ENCODE results near the gene OAT. TPM values are rescaled to one million over a fixed set of nuclear protein-coding genes. Genes with fewer than 3 reads are reported as not detected.

The OAT gene
- total RNA-seq, 6 experiments from 2014 or later = 126 to 158 (median 137) TPM

DNA sequence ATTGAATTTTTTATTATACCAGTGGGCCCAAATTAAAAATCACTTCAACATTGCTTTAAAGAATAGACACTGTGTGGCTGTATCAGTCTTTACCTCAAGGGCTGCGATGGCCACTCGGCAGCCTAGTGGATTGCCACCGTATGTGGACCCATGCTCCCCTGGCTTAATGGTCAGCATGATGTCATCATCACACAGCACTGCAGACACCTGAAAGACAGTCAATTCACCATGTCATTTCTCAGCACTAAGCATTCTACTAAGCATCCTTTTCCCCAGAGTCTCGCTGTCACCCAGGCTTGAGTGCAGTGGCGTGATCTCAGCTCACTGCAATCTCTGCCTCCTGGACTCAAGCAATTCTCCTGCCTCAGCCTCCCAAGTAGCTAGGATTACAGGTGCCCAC, 17.1 kb downstream of the OAT start:
- peaks cover 28% of the 10 kb centered on the region for H3K36me3 Mint-ChIP-seq (ENCODE audit: low read depth)
- no peak overlapping the region for H3K4me3 Mint-ChIP-seq
- DNase-seq = no peak
- no peak overlapping the region for H3K27ac Mint-ChIP-seq
- no peaks in the 10 kb centered on the region for H3K4me1 Mint-ChIP-seq (ENCODE audit: low read depth)
- no peaks in the 10 kb centered on the region for H3K27me3 Mint-ChIP-seq (ENCODE audit: insufficient read depth)
- TF ChIP-seq, protein P1, sequence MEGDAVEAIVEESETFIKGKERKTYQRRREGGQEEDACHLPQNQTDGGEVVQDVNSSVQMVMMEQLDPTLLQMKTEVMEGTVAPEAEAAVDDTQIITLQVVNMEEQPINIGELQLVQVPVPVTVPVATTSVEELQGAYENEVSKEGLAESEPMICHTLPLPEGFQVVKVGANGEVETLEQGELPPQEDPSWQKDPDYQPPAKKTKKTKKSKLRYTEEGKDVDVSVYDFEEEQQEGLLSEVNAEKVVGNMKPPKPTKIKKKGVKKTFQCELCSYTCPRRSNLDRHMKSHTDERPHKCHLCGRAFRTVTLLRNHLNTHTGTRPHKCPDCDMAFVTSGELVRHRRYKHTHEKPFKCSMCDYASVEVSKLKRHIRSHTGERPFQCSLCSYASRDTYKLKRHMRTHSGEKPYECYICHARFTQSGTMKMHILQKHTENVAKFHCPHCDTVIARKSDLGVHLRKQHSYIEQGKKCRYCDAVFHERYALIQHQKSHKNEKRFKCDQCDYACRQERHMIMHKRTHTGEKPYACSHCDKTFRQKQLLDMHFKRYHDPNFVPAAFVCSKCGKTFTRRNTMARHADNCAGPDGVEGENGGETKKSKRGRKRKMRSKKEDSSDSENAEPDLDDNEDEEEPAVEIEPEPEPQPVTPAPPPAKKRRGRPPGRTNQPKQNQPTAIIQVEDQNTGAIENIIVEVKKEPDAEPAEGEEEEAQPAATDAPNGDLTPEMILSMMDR (IDR thresholded peaks at IDR 0.05) = no peak
- no peaks in the 10 kb centered on the region for H3K9me3 Mint-ChIP-seq

DNA sequence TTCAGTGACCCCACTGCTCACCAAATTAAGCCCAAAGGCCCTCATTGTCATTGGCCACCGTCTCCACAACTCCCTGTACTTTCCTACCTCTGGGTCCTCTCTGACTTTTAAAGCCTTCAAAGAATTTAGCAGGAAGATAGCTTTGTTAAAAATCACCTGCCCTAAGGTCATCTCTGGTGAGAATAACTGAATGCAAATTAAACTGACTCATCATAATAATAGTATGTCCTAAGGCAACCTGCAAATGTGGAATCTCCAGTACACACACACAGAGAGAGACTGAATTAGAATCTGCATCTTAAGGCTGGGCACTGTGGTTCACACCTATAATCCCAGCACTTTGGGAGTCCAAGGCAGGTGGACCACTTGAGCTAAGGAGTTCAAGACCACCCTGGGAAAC, 24.1 kb downstream of the OAT start:
- Mint-ChIP-seq H3K9me3 (no peaks in the 10 kb centered on the region), H3K4me3 (no peak overlapping the region), H3K27ac (peak overlapping the region; percentile 32; the same call in 1 of the 2 replicates), H3K27me3 (ENCODE audit: insufficient read depth) (peaks cover 1% of the 10 kb centered on the region; the same call in 1 of the 2 replicates), H3K4me1 (ENCODE audit: low read depth) (peaks cover 13% of the 10 kb centered on the region), H3K36me3 (ENCODE audit: low read depth) (peaks cover 11% of the 10 kb centered on the region; the same call in 1 of the 2 replicates)
- TF ChIP-seq, protein P1 (IDR thresholded peaks at IDR 0.05) = no peak
- peak; percentile 21 for DNase-seq

DNA sequence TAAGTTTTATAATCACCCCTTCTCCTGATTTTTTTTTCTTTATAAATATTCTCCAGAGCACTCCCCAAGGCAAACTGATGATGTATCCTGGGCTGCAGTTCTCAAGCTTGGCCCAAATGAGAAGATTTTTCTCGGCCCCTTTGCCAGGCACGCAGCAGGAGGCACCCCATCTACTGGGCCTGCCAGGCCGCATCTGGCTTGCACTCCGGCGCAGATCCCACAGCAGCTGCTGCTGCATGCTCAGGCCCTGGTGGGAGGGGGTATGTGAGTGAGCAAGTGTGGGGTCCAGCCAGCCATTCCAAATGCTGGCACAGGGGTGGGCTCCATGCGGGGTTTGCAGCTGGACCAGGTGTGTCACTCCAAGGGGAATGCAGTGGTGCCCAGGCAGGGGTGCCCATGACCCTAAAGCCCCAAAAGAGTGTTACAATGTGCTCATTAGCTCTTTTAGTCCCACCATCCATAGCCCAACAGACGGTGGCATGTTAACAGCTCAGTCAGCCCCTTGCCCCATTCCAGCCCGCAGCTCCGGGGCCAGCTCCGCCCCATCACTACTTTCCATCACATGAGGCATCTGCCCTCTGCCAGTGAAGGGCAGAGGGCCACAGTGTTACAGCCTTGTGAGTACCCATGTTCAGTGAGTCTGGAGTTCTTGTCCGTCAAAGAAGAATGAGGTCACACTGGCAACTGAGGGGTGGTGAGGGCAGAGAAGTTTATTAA, 25.9 kb downstream of the OAT start:
- H3K27me3 Mint-ChIP-seq (ENCODE audit: insufficient read depth) = peaks cover 1% of the 10 kb centered on the region; the same call in 1 of the 2 replicates
- TF ChIP-seq, protein P1 (IDR thresholded peaks at IDR 0.05) = no peak
- peaks cover 13% of the 10 kb centered on the region for H3K4me1 Mint-ChIP-seq (ENCODE audit: low read depth)
- H3K27ac Mint-ChIP-seq = no peak overlapping the region
- no peaks in the 10 kb centered on the region for H3K9me3 Mint-ChIP-seq
- H3K4me3 Mint-ChIP-seq = no peak overlapping the region
- H3K36me3 Mint-ChIP-seq (ENCODE audit: low read depth) = peaks cover 10% of the 10 kb centered on the region; the same call in 1 of the 2 replicates
- no peak for DNase-seq

DNA sequence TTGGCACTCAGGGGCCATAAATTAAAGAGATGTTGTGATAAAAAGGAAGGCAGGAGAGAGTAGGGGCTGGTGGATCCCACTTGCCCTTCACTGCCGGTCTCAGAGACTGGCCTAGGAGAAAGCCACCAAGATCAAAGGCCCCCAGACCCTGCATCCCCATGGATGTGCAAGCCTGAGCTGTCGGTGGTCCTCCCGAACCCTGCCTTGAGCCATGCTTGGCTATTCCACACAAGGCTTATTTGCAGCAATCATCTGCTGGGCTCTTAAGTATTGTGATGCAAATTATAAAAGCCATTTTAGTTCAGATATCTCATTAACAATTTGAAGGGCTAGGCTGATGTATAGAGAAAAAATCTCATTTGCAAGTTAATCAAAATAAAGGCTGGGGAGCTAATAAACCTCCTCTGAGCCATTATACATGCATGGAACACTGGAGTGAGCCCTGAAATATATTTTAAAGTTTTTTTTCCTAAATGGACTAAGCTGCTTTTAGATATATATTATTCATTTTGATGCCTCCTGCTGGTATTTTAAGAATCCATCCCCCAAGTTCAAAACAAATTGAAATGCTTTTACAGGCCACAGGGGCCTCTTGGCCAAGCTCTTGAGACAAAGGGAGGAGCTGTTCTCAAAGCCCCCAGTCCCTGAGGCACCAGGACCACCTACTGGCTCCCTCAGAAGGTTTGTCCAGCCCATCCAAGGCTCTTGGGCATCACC, 28.1 kb downstream of the OAT start:
- H3K4me3 Mint-ChIP-seq = no peak overlapping the region
- H3K27ac Mint-ChIP-seq = no peak overlapping the region
- TF ChIP-seq, protein P1 (IDR thresholded peaks at IDR 0.05) = peak; percentile 31; the same call in 1 of the 2 replicates
- no peak for DNase-seq
- no peaks in the 10 kb centered on the region for H3K9me3 Mint-ChIP-seq
- H3K4me1 Mint-ChIP-seq (ENCODE audit: low read depth) = peaks cover 13% of the 10 kb centered on the region
- peaks cover 5% of the 10 kb centered on the region; the same call in 1 of the 2 replicates for H3K36me3 Mint-ChIP-seq (ENCODE audit: low read depth)
- peaks cover 3% of the 10 kb centered on the region; the same call in 1 of the 2 replicates for H3K27me3 Mint-ChIP-seq (ENCODE audit: insufficient read depth)

DNA sequence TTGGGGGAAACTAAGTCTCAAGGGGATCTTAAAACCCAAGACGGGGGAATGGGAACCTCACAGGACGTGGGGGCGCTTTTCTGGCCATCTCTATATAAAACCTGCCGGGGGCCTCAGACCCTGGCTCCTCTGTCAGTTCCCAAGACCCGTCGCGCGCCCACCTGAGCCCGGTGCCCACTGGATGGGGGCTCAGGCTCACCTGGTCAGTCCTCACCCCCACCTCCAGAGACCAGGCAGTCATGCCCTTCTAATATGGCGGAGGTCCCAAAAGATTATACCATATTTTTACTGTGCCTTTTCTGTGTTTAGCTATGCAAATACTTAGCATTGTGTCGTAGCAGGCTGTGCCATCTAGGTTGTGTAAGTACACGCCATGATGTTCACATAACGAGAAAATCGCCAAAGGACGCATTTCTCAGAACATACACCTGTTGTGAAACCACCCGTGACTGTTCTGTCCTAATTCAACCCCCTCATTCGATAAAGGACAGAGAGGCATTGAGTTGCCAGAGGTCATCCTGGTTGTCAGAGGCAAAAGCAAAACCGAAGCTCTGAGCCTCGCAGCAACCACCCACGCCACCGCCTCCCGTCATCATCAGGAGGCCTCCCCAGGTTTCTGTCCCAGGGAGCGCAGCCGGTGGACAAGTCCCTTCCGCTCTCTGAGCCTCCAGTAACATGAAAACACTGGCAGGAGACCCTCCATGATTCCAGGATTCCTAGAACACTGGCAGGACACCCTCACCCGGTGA, 28.9 kb downstream of the OAT start:
- peaks cover 6% of the 10 kb centered on the region for H3K4me1 Mint-ChIP-seq (ENCODE audit: low read depth)
- no peaks in the 10 kb centered on the region for H3K9me3 Mint-ChIP-seq
- peak overlapping the region; percentile 56 for H3K4me3 Mint-ChIP-seq
- TF ChIP-seq, protein P1 (IDR thresholded peaks at IDR 0.05) = peak; percentile 57; the same call in 1 of the 2 replicates
- peaks cover 8% of the 10 kb centered on the region for H3K27me3 Mint-ChIP-seq (ENCODE audit: insufficient read depth)
- DNase-seq = no peak
- peaks cover 5% of the 10 kb centered on the region; the same call in 1 of the 2 replicates for H3K36me3 Mint-ChIP-seq (ENCODE audit: low read depth)
- no peak overlapping the region for H3K27ac Mint-ChIP-seq

All from HFFc6 (cell line).